Activated CD8-positive, alpha-beta T cell treated with anti-CD3 and anti-CD28 coated beads for 36 hours (primary cell): ENCODE measurements around the gene PAX6. TPM values are rescaled to one million over a fixed set of nuclear protein-coding genes. Genes with fewer than 3 reads are reported as not detected.

Experiments used
- ATAC-seq: fragments of 200-7000 bp; cut with Tn5 transposase; one replicate; pipeline ENCODE4 v1.10.0; 2021; ENCODE audit warnings: mild to moderate bottlenecking, moderate library complexity
- CTCF ChIA-PET: fragments of 350-600 bp; sonication (Branson Sonifier 250); formaldehyde crosslinking; loops from one replicate; lab custom pipeline; 2021; ENCODE audit warnings: antibody characterized with exemption; lab: Charles Lee
- POLR2A ChIA-PET: fragments of 350-600 bp; sonication (Branson Sonifier 250); formaldehyde crosslinking; loops from one replicate; lab custom pipeline; 2021; ENCODE audit warnings: antibody characterized with exemption; lab: Charles Lee
- DNase-seq: peaks from one replicate; pipeline ENCODE4 v3.0.0-alpha.2; 2020
- H3K27ac Mint-ChIP-seq: one replicate; pipeline ENCODE4 v1.8.0; 2021; ENCODE audit warnings: mild to moderate bottlenecking, mixed read lengths
- H3K27me3 Mint-ChIP-seq: one replicate; pipeline ENCODE4 v1.8.0; 2021; ENCODE audit warnings: mixed read lengths
- H3K36me3 Mint-ChIP-seq: one replicate; pipeline ENCODE4 v1.8.0; 2021; ENCODE audit warnings: low read depth, mixed read lengths
- H3K4me1 Mint-ChIP-seq: one replicate; pipeline ENCODE4 v1.8.0; 2021; ENCODE audit warnings: low read depth, mixed read lengths
- H3K4me3 Mint-ChIP-seq: one replicate; pipeline ENCODE4 v1.8.0; 2021; ENCODE audit warnings: mild to moderate bottlenecking, moderate library complexity, mixed read lengths
- H3K9me3 Mint-ChIP-seq: one replicate; pipeline ENCODE4 v1.8.0; 2021; ENCODE audit warnings: mixed read lengths
- intact Hi-C: fragments of 100-400 bp; cut with micrococcal nuclease; formaldehyde crosslinking; loops from one replicate; pipeline ENCODE4 v1.10.0; 2022
- total RNA-seq, 2 experiments: library from RNA; stranded (reverse); gene quantifications; one replicate each; pipeline ENCODE4 v1.2.3, GENCODE V29; 2021
- TF ChIP-seq, protein P1 (sequence below): fragments of 200-600 bp; IDR thresholded peaks from one replicate; pipeline ENCODE4 v1.8.0; 2022; ENCODE audit warnings: antibody characterized with exemption, mild to moderate bottlenecking

The PAX6 gene
- total RNA-seq, 2 experiments from 2014 or later, result not detected

DNA sequence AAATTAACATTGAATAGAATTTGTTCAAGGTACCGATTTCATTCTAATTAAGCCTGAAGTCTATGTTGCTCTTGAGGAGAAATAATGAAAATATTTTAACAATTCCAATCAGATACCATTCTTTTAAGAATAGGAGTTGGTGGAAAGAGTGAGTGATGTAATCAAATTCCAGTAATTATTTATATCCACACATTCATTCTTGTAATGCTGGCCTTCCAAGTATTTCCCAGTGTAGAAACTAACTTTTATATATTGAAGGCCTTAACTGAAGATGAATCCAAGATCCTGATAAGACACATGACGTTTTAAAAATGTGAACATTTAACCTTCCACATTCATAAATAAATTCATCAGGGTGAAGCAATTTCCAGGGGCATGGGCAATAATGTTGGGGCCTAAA is 36.6 kb upstream of the PAX6 start:
- Mint-ChIP-seq H3K4me3 (no peak overlapping the region), H3K27ac (no peak overlapping the region), H3K4me1 (no peaks in the 10 kb centered on the region), H3K36me3 (no peaks in the 10 kb centered on the region), H3K27me3 (peaks cover 19% of the 10 kb centered on the region), H3K9me3 (no peaks in the 10 kb centered on the region)
- TF ChIP-seq, protein P1, sequence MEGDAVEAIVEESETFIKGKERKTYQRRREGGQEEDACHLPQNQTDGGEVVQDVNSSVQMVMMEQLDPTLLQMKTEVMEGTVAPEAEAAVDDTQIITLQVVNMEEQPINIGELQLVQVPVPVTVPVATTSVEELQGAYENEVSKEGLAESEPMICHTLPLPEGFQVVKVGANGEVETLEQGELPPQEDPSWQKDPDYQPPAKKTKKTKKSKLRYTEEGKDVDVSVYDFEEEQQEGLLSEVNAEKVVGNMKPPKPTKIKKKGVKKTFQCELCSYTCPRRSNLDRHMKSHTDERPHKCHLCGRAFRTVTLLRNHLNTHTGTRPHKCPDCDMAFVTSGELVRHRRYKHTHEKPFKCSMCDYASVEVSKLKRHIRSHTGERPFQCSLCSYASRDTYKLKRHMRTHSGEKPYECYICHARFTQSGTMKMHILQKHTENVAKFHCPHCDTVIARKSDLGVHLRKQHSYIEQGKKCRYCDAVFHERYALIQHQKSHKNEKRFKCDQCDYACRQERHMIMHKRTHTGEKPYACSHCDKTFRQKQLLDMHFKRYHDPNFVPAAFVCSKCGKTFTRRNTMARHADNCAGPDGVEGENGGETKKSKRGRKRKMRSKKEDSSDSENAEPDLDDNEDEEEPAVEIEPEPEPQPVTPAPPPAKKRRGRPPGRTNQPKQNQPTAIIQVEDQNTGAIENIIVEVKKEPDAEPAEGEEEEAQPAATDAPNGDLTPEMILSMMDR, result no peak
- intact Hi-C loops, result no loop called here
- ATAC-seq, result no peak
- no peak for DNase-seq
- ChIA-PET POLR2A (no interaction called here), CTCF (no interaction called here)

DNA sequence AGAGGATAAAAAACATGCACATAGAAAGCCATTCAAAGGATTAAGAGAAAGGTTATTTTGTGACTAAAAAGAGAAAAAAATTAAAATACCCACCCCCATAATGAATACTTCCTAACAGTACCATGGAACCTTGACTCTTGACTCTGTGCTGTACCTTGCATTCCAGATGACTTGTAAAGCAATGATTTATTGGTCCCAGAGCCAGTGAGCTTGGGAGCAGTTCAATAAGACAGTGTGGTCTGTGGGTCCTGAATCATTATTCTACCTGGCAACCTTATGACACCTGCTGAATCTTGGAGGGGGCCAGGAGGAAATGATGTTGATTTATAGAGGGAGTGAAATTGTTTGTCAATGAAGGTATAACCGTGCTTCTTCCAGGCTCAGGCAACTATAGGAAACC is 34.2 kb upstream of the PAX6 start:
- ATAC-seq (no peak), DNase-seq (no peak)
- ChIA-PET POLR2A (no interaction called here), CTCF (no interaction called here)
- no peak overlapping the region for H3K4me3 Mint-ChIP-seq
- TF ChIP-seq, protein P1, result no peak
- H3K27ac Mint-ChIP-seq, result no peak overlapping the region
- no peaks in the 10 kb centered on the region for H3K36me3 Mint-ChIP-seq
- intact Hi-C loops, result no loop called here
- no peaks in the 10 kb centered on the region for H3K4me1 Mint-ChIP-seq
- H3K27me3 Mint-ChIP-seq, result peaks cover 21% of the 10 kb centered on the region
- no peaks in the 10 kb centered on the region for H3K9me3 Mint-ChIP-seq

DNA sequence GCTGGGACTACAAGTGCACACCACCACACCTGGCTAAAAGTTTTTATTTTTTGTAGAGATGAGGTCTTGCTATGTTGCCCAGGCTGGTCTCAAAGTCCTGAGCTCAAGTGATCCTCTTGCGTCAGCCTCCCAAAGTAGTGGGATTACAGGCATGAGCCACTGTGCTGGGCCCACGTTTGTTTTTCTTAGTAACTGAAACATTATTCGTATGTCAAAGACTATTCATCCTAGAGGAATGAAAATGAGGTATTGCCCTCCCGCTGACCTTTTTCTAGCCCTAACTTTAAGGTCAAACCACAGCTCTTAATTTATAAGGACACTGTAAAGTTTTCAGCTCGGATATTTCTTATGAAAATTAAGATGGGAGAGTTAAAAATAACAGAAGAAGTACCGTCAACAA is 33.2 kb upstream of the PAX6 start:
- TF ChIP-seq, protein P1, result no peak
- H3K36me3 Mint-ChIP-seq, result no peaks in the 10 kb centered on the region
- H3K4me3 Mint-ChIP-seq, result no peak overlapping the region
- intact Hi-C loops, result no loop called here
- no peak for ATAC-seq
- CTCF ChIA-PET, result no interaction called here
- H3K27ac Mint-ChIP-seq, result no peak overlapping the region
- POLR2A ChIA-PET, result no interaction called here
- H3K9me3 Mint-ChIP-seq, result no peaks in the 10 kb centered on the region
- peaks cover 23% of the 10 kb centered on the region for H3K27me3 Mint-ChIP-seq
- no peaks in the 10 kb centered on the region for H3K4me1 Mint-ChIP-seq
- DNase-seq, result no peak

DNA sequence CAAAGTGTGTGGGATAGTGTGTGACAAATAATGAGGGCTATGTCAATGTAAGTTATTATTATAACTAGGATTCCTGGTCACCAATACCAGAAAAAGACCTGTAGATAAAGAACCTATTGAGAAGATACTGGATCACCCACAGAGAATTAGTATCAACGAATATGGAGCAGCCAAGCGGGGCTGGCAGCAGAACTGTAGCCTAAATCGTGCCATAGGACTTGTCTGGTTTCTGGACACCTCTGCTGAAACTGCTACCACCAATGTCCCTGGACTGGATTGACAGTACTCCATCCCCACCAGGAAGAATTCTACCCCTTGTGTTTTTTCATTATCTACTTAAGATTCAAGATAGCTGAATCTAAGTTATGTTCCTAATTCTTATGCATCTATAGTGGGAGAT is 30.3 kb upstream of the PAX6 start:
- TF ChIP-seq, protein P1, result no peak
- H3K27ac Mint-ChIP-seq, result no peak overlapping the region
- CTCF ChIA-PET, result no interaction called here
- POLR2A ChIA-PET, result no interaction called here
- no peaks in the 10 kb centered on the region for H3K36me3 Mint-ChIP-seq
- ATAC-seq, result no peak
- no peak for DNase-seq
- H3K4me3 Mint-ChIP-seq, result no peak overlapping the region
- intact Hi-C loops, result no loop called here
- peaks cover 24% of the 10 kb centered on the region for H3K27me3 Mint-ChIP-seq
- H3K9me3 Mint-ChIP-seq, result no peaks in the 10 kb centered on the region
- no peaks in the 10 kb centered on the region for H3K4me1 Mint-ChIP-seq

DNA sequence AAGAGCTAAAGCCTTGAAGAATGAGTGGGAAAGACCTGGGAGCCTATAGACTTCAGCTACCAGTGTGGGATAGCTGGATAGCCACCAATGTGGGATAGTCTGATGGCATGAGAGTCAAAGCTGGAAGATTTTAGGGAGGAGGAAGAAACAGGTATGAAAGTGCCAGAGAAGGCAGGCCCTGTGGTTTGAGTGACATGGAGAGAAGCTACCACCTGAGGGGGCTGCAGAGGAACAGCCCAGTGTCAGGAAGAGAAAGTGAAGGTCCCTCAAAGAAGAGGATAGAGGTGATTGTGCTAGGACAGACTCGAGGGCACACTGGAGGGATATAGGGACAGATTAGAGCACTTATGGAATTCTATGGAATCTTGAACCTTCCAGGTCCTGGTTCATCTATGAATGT is 23.1 kb upstream of the PAX6 start:
- TF ChIP-seq, protein P1, result no peak
- ChIA-PET POLR2A (no interaction called here), CTCF (no interaction called here)
- Mint-ChIP-seq H3K27me3 (peaks cover 17% of the 10 kb centered on the region), H3K4me1 (no peaks in the 10 kb centered on the region), H3K36me3 (no peaks in the 10 kb centered on the region), H3K27ac (no peak overlapping the region), H3K4me3 (no peak overlapping the region), H3K9me3 (no peaks in the 10 kb centered on the region)
- ATAC-seq (no peak), DNase-seq (no peak)
- intact Hi-C loops, result no loop called here
